Activated T-helper 17 cell treated with anti-CD3 and anti-CD28 coated beads, Interleukin-2, amount 50 U/mL, for 72 hours (primary cell): ENCODE data around the gene RRAGD. TPM values are rescaled to one million over a fixed set of nuclear protein-coding genes. Genes with fewer than 3 reads are reported as not detected.

Source experiments
- ATAC-seq: fragments of 150-1000 bp; cut with Tn5 transposase; replicated peaks from 2 replicates; pipeline ENCODE4 v1.10.0; 2021; ENCODE audit warnings: mild to moderate bottlenecking, moderate library complexity
- H3K27ac Mint-ChIP-seq: one replicate; pipeline ENCODE4 v1.8.0; 2022; ENCODE audit warnings: mixed read lengths
- H3K27me3 Mint-ChIP-seq: one replicate; pipeline ENCODE4 v1.8.0; 2022; ENCODE audit warnings: mixed read lengths
- H3K36me3 Mint-ChIP-seq: one replicate; pipeline ENCODE4 v1.8.0; 2022; ENCODE audit warnings: low read depth, mild to moderate bottlenecking, mixed read lengths
- H3K4me1 Mint-ChIP-seq: one replicate; pipeline ENCODE4 v1.8.0; 2022; ENCODE audit warnings: mixed read lengths
- H3K4me3 Mint-ChIP-seq: one replicate; pipeline ENCODE4 v1.8.0; 2022; ENCODE audit warnings: mild to moderate bottlenecking, mixed read lengths
- H3K9me3 Mint-ChIP-seq: one replicate; pipeline ENCODE4 v1.8.0; 2022; ENCODE audit warnings: mixed read lengths
- total RNA-seq, 2 donors: library from RNA; stranded (reverse); gene quantifications; one replicate each; pipeline ENCODE4 v1.2.3, GENCODE V29; 2022

The RRAGD gene
- total RNA-seq, 2 donors from 2014 or later: 8.8 to 22.3 TPM

DNA sequence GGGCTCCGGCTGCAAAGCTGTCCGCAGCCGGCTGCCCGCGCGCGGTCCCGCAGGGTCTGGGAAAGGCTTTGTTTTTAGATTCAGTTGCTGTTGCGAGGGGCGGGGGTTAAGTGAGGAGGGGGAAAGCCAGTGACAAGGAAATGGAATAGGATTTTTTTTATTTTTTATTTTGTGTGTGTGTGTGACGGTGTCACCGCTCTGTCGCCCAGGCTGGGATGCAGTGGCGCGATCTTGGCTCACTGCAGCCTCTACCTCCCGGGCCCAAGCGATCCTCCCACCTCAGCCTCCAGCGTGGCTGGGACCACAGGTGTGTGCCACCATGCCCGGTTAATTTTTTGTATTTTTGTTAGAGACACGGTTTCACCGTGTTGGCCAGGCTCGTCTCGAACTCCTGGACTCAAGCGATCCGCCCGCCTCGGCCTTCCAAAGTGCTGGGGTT lies 58.9 kb downstream of the RRAGD start:
- Mint-ChIP-seq H3K4me1 (peaks cover 45% of the 10 kb centered on the region), H3K36me3 (peaks cover 11% of the 10 kb centered on the region), H3K27ac (peak overlapping the region; percentile 82), H3K27me3 (no peaks in the 10 kb centered on the region), H3K9me3 (no peaks in the 10 kb centered on the region), H3K4me3 (peak overlapping the region; percentile 96)
- peak; percentile 6 for ATAC-seq

DNA sequence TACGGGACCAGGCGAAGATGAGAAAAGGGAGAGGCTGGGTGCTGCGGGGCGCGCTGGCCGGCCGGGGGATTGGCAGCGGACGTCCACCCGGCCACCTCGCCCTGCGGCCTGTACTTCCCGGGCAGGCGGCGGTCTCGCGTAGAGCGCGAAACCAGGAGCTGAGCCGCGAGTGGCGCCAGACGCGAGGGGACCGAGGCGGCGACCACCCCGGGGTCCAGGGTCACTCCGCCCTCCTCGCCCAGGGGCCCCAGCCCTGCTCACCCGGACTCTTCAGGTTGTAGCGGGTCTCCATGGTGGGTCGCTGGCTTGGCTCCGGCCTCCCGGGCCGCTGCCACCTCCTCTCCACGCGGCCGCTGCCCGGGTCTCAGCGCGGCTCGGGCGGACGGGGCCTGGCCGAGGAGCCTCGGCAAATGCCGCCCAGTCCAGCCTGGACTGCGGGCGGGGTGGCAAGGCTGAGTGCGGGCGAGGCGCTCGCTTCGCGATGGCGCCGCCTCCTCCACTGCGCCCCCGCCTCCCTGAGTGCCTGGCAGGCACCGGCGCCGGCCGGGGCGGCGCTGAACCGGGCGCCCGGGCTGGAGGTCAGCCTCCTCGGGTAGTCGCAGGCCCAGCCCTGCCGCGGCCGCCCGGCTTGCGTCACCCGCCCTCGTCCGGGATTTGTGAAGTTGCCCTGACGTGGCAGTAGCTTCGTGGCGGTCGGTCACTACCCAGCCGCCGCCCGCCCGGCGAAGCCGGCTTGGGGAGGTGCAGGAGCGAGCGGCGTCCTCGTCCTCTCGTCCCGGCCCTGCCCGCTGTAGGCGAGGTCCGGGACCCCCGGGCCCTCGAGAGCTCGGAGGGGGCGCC lies 59.6 kb downstream of the RRAGD start, which contains the start of gene UBE2J1:
TSS of gene UBE2J1 (minus strand) at position 445 of the 840 bp plus-strand sequence. CDS start at position 292, 153 bp downstream.
- Mint-ChIP-seq H3K4me1 (peaks cover 42% of the 10 kb centered on the region), H3K27me3 (no peaks in the 10 kb centered on the region), H3K4me3 (peak within 1 kb of the TSS; percentile 96), H3K27ac (peak within 1 kb of the TSS; percentile 97), H3K9me3 (no peaks in the 10 kb centered on the region), H3K36me3 (peaks cover 11% of the 10 kb centered on the region)
- ATAC-seq: peak; percentile 91

DNA sequence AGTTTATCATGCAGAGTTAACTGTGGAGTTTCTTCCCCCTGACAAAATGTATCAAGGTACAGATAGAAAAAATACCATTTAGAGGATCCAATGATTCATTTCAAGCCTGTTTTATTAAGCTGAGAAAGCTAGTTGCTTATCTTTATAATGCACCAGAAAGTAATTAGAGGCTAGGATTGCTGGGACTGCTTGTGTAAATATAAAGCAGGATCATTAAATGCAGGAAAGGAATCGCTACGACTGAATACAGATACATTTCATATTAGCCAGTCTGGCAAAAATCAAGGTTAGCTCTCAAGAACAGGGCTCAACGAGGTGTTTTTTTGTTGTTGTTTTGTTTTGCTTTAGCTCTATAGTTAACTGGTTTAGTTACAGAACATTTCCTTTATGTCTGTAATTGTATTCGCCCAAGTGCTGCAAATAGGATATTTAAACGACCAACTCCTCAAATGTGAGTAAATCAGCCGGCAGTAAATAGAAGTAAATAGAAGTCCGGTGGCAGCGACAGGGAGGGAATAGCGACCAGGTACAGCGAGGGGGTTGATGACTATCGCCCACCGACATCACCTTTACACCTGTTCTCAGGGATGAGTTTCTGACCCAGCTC lies 60.3 kb downstream of the RRAGD start:
- Mint-ChIP-seq H3K27me3 (no peaks in the 10 kb centered on the region), H3K9me3 (no peaks in the 10 kb centered on the region), H3K4me3 (peak overlapping the region; percentile 96), H3K36me3 (peaks cover 11% of the 10 kb centered on the region), H3K4me1 (peaks cover 39% of the 10 kb centered on the region), H3K27ac (peak overlapping the region; percentile 97)
- no peak for ATAC-seq

DNA sequence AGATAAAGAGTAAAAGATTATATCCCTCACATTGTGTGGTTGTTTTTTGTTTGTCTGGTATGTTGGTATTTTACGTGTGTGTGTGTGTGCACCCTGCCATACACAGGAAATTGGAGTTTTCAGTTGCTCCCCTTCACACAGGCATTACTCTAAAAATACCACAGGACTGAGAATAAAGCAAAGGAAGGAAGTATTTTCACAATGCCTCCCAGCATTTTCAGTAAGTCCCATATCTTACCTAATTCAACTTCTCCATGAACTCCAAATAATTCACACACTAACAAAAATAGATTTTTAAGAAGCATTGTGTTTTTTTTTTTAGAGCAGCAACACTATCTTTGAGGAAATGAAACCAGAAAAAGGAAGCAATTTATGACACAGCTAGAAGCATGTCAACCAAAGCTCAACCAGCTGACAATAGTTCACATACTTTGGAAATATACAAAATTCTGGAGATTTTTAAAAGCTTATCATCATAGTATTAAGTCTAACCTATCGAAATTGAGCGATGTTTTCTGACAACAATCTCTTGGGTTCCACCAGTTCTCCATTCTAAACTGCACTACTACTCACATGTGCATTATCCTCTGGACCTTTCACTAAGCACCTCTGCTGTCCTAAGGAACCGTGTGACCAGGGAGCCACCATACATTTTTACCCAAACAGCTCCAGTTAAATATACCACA lies 61.6 kb downstream of the RRAGD start:
- peaks cover 39% of the 10 kb centered on the region for H3K4me1 Mint-ChIP-seq
- peak overlapping the region; percentile 96 for H3K4me3 Mint-ChIP-seq
- H3K27me3 Mint-ChIP-seq: no peaks in the 10 kb centered on the region
- peaks cover 11% of the 10 kb centered on the region for H3K36me3 Mint-ChIP-seq
- H3K27ac Mint-ChIP-seq: peak overlapping the region; percentile 97
- H3K9me3 Mint-ChIP-seq: no peaks in the 10 kb centered on the region
- ATAC-seq: no peak

DNA sequence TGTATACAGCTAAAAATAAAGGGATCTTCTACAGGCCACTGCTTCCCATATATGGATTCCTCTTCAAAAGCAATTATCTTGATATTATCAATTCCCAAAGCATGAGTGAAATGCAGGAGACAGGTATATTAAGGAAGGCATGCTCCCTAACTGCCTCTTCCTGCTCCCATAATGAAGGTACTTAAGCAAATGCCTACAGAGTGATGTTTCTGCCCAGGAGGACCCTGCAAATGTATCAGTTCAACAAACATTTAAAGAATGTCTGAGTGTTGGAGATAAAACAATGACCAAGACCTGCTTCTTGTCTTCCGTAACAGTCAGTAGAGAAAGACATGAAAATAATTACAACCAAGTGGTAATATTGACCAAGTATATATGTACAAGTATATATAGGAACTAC lies 63.7 kb downstream of the RRAGD start:
- Mint-ChIP-seq H3K36me3 (peaks cover 14% of the 10 kb centered on the region), H3K4me3 (no peak overlapping the region), H3K9me3 (no peaks in the 10 kb centered on the region), H3K4me1 (peaks cover 39% of the 10 kb centered on the region), H3K27me3 (no peaks in the 10 kb centered on the region), H3K27ac (no peak overlapping the region)
- no peak for ATAC-seq

DNA sequence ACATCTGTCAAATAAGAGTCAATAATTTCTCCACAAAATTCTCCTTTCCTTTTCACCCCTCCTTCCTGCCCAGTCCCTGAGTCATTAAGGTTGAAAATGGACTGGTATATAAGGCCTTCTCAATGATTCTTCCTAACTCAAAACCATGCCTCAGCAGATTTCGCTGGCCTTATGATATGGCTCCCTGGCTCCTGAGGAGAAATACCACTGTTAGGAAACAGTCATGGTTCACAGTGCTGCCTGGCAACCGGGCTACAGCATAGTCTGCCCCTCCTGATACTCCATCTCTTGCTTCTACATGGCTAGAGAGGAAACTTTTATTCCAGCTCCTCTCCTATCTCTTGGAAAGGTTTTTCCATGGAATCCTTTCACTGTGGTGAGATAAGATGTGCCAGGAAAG lies 64.2 kb downstream of the RRAGD start:
- H3K27me3 Mint-ChIP-seq: no peaks in the 10 kb centered on the region
- no peaks in the 10 kb centered on the region for H3K9me3 Mint-ChIP-seq
- no peak overlapping the region for H3K4me3 Mint-ChIP-seq
- H3K4me1 Mint-ChIP-seq: peaks cover 38% of the 10 kb centered on the region
- H3K27ac Mint-ChIP-seq: no peak overlapping the region
- peaks cover 19% of the 10 kb centered on the region for H3K36me3 Mint-ChIP-seq
- no peak for ATAC-seq

DNA sequence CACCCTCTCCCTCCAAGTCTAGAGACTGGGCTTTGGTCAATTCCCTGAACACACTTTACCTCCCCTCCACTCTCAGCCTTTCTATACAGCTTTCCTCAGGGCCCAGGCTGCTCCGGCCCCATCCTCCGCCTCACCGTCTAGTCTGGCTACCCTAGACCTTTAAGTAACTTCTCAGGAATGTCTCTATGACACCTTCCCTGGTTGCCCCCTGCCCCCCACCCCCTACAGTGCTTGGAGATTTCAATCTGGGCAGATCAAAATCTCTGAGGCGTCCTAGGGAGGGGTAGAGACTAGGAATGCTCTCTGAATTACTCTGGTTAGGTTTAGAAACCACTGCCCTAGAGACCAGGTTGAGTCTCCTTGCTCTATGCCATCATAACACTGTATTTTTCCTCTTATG lies 65.6 kb downstream of the RRAGD start:
- H3K4me1 Mint-ChIP-seq: peaks cover 38% of the 10 kb centered on the region
- H3K9me3 Mint-ChIP-seq: no peaks in the 10 kb centered on the region
- H3K4me3 Mint-ChIP-seq: no peak overlapping the region
- H3K36me3 Mint-ChIP-seq: peaks cover 25% of the 10 kb centered on the region
- H3K27ac Mint-ChIP-seq: peak overlapping the region; percentile 26
- no peaks in the 10 kb centered on the region for H3K27me3 Mint-ChIP-seq
- no peak for ATAC-seq

- Mint-ChIP-seq H3K4me1 (peaks cover 5% of the 10 kb centered on the region), H3K36me3 (peaks cover 81% of the 10 kb centered on the region), H3K4me3 (no peak overlapping the region), H3K9me3 (no peaks in the 10 kb centered on the region), H3K27me3 (no peaks in the 10 kb centered on the region), H3K27ac (no peak overlapping the region)
- ATAC-seq: no peak
These were observed 72.5 kb downstream of the RRAGD start for GRCh38 chr6:89339565-89339964.

- no peak overlapping the region for H3K27ac Mint-ChIP-seq
- H3K4me1 Mint-ChIP-seq: no peaks in the 10 kb centered on the region
- no peaks in the 10 kb centered on the region for H3K9me3 Mint-ChIP-seq
- peaks cover 79% of the 10 kb centered on the region for H3K36me3 Mint-ChIP-seq
- ATAC-seq: no peak
- no peaks in the 10 kb centered on the region for H3K27me3 Mint-ChIP-seq
- H3K4me3 Mint-ChIP-seq: no peak overlapping the region
These were observed 76.9 kb downstream of the RRAGD start for GRCh38 chr6:89335164-89335563.

- Mint-ChIP-seq H3K4me1 (no peaks in the 10 kb centered on the region), H3K9me3 (no peaks in the 10 kb centered on the region), H3K27me3 (no peaks in the 10 kb centered on the region), H3K36me3 (peaks cover 77% of the 10 kb centered on the region), H3K4me3 (no peak overlapping the region), H3K27ac (no peak overlapping the region)
- ATAC-seq: no peak
These were observed 81.2 kb downstream of the RRAGD start for GRCh38 chr6:89330910-89331309.

- no peak for ATAC-seq
- Mint-ChIP-seq H3K27me3 (no peaks in the 10 kb centered on the region), H3K9me3 (no peaks in the 10 kb centered on the region), H3K4me3 (no peak overlapping the region), H3K27ac (peak overlapping the region; percentile 77), H3K4me1 (no peaks in the 10 kb centered on the region), H3K36me3 (peaks cover 62% of the 10 kb centered on the region)
These were observed 83.1 kb downstream of the RRAGD start for GRCh38 chr6:89328976-89329375.

DNA sequence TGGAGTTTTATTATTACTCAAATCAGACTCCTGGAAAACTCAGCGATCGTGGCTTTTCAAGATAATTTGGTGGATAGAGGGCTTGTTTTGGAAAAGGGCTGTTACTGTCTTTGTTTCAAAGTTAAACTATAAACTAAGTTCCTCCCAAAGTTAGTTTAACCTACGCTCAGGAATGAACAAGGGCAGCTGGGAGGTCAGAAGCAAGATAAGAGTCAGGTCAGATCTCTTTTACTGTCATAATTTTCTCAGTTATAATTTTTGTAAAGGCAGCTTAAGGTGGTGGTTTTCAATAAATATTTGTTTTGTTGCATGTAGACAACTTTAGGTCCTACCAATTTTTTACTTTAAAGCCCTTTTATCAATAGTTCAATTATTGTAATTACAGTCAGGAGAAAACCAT lies 87.8 kb downstream of the RRAGD start:
- ATAC-seq: no peak
- no peaks in the 10 kb centered on the region for H3K4me1 Mint-ChIP-seq

DNA sequence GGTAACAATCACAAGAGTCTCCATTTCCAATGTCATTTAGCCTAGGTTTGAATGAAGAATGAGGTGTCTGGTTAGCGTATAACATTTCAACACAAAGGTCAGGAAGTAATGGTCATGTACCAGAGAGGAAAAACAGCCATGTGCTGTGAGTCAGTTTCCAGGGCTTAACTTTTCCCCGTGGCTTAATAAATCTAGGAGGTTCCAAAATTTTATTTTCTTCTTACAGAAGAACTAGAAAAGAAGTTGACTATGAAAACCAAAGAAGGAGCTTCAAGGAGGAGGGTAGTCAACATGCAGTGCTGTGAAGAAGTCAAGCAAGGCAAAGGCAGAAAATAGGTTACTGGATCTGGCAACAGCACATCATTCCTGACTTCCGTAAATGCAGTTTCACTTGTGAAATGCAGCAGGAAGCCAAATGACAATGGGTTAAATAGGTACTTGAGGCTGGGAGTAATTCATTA lies 88.5 kb downstream of the RRAGD start:
- ATAC-seq: no peak
- H3K27ac Mint-ChIP-seq: no peak overlapping the region
- H3K4me1 Mint-ChIP-seq: no peaks in the 10 kb centered on the region
- no peaks in the 10 kb centered on the region for H3K27me3 Mint-ChIP-seq
- H3K9me3 Mint-ChIP-seq: no peaks in the 10 kb centered on the region
- H3K4me3 Mint-ChIP-seq: no peak overlapping the region
- peaks cover 23% of the 10 kb centered on the region for H3K36me3 Mint-ChIP-seq

More for the DNA sequence above, 87.8 kb downstream of the RRAGD start:
- peaks cover 31% of the 10 kb centered on the region for H3K36me3 Mint-ChIP-seq
- no peaks in the 10 kb centered on the region for H3K9me3 Mint-ChIP-seq
- no peak overlapping the region for H3K27ac Mint-ChIP-seq
- no peak overlapping the region for H3K4me3 Mint-ChIP-seq
- no peaks in the 10 kb centered on the region for H3K27me3 Mint-ChIP-seq

GRCh38 chr6:89321131-89321970 lies 90.7 kb downstream of the RRAGD start:
- Mint-ChIP-seq H3K4me1 (no peaks in the 10 kb centered on the region), H3K9me3 (no peaks in the 10 kb centered on the region), H3K36me3 (peaks cover 5% of the 10 kb centered on the region), H3K27ac (no peak overlapping the region), H3K27me3 (no peaks in the 10 kb centered on the region), H3K4me3 (no peak overlapping the region)
- ATAC-seq: no peak
